ENCODE data around the gene TUFT1. TPM values are rescaled to one million over a fixed set of nuclear protein-coding genes. Genes with fewer than 3 reads are reported as not detected.

Gene TUFT1
- total and polyA plus RNA-seq, 8 donors: 5.6 to 16.8 (median 8.6) TPM

GRCh38 chr1:151502035-151502700 is 37.9 kb upstream of the TUFT1 start:
- H3K4me3 ChIP-seq: no peak overlapping the region
- no peaks in the 10 kb centered on the region for H3K27me3 ChIP-seq
- DNase-seq (no peak), ATAC-seq (peak; percentile 19)
- H3K4me1 ChIP-seq: no peaks in the 10 kb centered on the region
- intact Hi-C loops (cut with DNase I): no loop called here
- no peaks in the 10 kb centered on the region for H3K9me3 ChIP-seq
- TF ChIP-seq, protein P1, sequence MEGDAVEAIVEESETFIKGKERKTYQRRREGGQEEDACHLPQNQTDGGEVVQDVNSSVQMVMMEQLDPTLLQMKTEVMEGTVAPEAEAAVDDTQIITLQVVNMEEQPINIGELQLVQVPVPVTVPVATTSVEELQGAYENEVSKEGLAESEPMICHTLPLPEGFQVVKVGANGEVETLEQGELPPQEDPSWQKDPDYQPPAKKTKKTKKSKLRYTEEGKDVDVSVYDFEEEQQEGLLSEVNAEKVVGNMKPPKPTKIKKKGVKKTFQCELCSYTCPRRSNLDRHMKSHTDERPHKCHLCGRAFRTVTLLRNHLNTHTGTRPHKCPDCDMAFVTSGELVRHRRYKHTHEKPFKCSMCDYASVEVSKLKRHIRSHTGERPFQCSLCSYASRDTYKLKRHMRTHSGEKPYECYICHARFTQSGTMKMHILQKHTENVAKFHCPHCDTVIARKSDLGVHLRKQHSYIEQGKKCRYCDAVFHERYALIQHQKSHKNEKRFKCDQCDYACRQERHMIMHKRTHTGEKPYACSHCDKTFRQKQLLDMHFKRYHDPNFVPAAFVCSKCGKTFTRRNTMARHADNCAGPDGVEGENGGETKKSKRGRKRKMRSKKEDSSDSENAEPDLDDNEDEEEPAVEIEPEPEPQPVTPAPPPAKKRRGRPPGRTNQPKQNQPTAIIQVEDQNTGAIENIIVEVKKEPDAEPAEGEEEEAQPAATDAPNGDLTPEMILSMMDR (IDR thresholded peaks at IDR 0.05): no peak
- no peak overlapping the region for H3K27ac ChIP-seq
- H3K36me3 ChIP-seq: no peaks in the 10 kb centered on the region

GRCh38 chr1:151502859-151503780 is 37.0 kb upstream of the TUFT1 start:
- Histone ChIP-seq H3K4me1 (no peaks in the 10 kb centered on the region), H3K27ac (no peak overlapping the region), H3K4me3 (no peak overlapping the region), H3K36me3 (no peaks in the 10 kb centered on the region), H3K9me3 (no peaks in the 10 kb centered on the region), H3K27me3 (no peaks in the 10 kb centered on the region)
- ATAC-seq (no peak), DNase-seq (no peak)
- intact Hi-C loops (cut with DNase I): no loop called here
- TF ChIP-seq, protein P1 (IDR thresholded peaks at IDR 0.05): no peak

GRCh38 chr1:151504252-151504651 is 35.9 kb upstream of the TUFT1 start:
- Histone ChIP-seq H3K9me3 (no peaks in the 10 kb centered on the region), H3K27me3 (peaks cover 0 to 2% of the 10 kb centered on the region in 2 donors), H3K4me3 (no peak overlapping the region), H3K4me1 (no peaks in the 10 kb centered on the region), H3K36me3 (no peaks in the 10 kb centered on the region), H3K27ac (no peak overlapping the region)
- TF ChIP-seq, protein P1 (IDR thresholded peaks at IDR 0.05): no peak
- ATAC-seq (no peak), DNase-seq (no peak)
- intact Hi-C loops (cut with DNase I): no loop called here

- peaks cover 0 to 7% of the 10 kb centered on the region in 2 donors for H3K27me3 ChIP-seq
- H3K9me3 ChIP-seq: no peaks in the 10 kb centered on the region
- ATAC-seq (no peak), DNase-seq (no peak)
- peaks cover 0 to 4% of the 10 kb centered on the region in 2 donors for H3K4me1 ChIP-seq
- H3K27ac ChIP-seq: no peak overlapping the region
- no peak overlapping the region for H3K4me3 ChIP-seq
- TF ChIP-seq, protein P1 (IDR thresholded peaks at IDR 0.05): no peak
- intact Hi-C loops (cut with DNase I): no loop called here
- H3K36me3 ChIP-seq: no peaks in the 10 kb centered on the region
Measured at GRCh38 chr1:151504759-151505158, 35.4 kb upstream of the TUFT1 start.

DNA sequence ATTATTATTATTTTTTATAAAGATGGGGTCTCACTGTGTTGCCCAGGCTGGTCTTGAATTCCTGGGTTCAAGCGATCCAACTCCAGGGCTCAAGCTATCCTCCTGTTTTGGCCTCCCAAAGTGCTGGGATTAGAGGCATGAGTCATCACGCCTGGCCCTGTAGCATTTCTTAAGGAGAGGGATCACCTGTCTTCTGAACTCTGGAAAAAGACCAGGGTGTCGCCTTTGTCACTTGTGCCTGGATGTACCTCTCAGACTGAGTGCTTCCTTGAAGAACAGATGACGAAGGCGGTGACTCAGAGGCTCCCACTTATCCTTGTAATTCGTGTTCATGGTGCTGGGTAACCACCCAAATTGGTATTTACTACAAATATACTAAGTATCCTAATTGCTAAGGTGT is 31.3 kb upstream of the TUFT1 start:
- TF ChIP-seq, protein P1 (IDR thresholded peaks at IDR 0.05): no peak
- H3K27me3 ChIP-seq: peaks cover 0 to 43% of the 10 kb centered on the region in 2 donors
- no peak overlapping the region for H3K4me3 ChIP-seq
- DNase-seq (peak in 1 of 4 donors; percentile 77), ATAC-seq (peak; percentile 3)
- no peak overlapping the region for H3K27ac ChIP-seq
- intact Hi-C loops (cut with DNase I): no loop called here
- no peaks in the 10 kb centered on the region for H3K9me3 ChIP-seq
- H3K36me3 ChIP-seq: no peaks in the 10 kb centered on the region
- H3K4me1 ChIP-seq: peaks cover 8 to 25% of the 10 kb centered on the region in 2 donors

Data from left lung (tissue), 10 donors.